ENCODE measurements around the gene ERCC1.
A peak's percentile ranks its signal among the peaks of the same experiment; 100 is the strongest.

The ERCC1 gene

DNA sequence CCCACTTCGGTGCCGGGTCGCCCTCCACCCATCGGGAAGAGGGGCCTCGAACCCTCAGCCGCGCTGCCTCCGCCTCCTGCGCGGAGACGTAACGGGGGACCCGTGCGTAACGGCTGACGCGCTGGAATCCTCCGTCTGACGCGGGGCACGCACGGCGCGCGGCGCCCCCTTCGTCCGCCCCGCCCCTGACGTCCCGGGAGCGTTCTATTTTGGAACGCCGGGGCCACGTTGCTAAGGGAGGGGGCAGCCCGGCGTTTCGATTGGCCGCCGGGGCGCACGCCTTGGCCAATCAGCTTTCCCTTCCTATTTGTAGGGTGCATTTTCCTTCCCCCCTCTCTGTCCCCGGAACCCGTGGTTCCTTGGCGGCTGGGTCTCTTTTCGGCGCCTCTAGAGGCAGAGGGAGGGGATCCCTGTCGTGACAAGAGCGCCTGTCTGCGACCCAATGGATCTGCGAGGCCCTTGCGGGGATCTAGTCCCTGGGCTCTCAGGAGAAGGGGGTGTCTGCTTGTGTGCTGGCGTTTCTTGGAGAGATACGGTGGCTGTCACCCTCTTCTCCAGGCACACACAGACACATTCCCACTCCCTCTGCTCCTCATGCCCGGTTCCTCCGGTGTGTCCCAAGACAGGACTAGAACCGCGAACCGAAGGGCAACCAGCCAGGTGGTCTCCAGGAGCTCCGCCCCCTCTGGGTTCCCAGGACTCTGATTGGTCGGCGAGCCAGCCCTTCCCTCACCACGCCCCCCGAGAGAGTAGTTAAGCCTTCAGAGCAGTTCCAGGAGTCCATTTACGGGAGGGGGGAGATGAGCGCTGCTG, 45.6 kb upstream of the ERCC1 start:
- Histone ChIP-seq H3K27me3 (ENCODE audit: low read length) (no peaks in the 10 kb centered on the region), H4K20me1 (ENCODE audit: low read depth, low read length) (no peaks in the 10 kb centered on the region), H3K4me2 (ENCODE audit: low read depth, low read length, poor library complexity, severe bottlenecking) (peak overlapping the region; percentile 81), H3K9me2 (replicated peaks; ENCODE audit: insufficient read depth, low read length) (no peaks in the 10 kb centered on the region), H3K27ac (ENCODE audit: low read depth, low read length) (peak overlapping the region; percentile 68), H3K4me3 (ENCODE audit: insufficient read depth, low read length, poor library complexity, severe bottlenecking) (peak overlapping the region; percentile 61), H2AFZ (ENCODE audit: low read depth, low read length, severe bottlenecking) (peak overlapping the region; percentile 73), H3K79me2 (ENCODE audit: insufficient read depth, low read length) (no peaks in the 10 kb centered on the region), H3K36me3 (ENCODE audit: low read length) (no peaks in the 10 kb centered on the region), H3K9me3 (ENCODE audit: insufficient read depth, low read length) (no peaks in the 10 kb centered on the region), H3F3A (ENCODE audit: insufficient read depth) (0 out of 2 replicates have a peak, but pooled peaks cover 3% of the 10 kb centered on the region), H3K9ac (ENCODE audit: low read length) (peak overlapping the region; percentile 59)
- no peak for TF ChIP-seq EZH2phosphoT487 (conservative IDR thresholded peaks at IDR 0.05; ENCODE audit: low read length)
- TF ChIP-seq, protein P1, sequence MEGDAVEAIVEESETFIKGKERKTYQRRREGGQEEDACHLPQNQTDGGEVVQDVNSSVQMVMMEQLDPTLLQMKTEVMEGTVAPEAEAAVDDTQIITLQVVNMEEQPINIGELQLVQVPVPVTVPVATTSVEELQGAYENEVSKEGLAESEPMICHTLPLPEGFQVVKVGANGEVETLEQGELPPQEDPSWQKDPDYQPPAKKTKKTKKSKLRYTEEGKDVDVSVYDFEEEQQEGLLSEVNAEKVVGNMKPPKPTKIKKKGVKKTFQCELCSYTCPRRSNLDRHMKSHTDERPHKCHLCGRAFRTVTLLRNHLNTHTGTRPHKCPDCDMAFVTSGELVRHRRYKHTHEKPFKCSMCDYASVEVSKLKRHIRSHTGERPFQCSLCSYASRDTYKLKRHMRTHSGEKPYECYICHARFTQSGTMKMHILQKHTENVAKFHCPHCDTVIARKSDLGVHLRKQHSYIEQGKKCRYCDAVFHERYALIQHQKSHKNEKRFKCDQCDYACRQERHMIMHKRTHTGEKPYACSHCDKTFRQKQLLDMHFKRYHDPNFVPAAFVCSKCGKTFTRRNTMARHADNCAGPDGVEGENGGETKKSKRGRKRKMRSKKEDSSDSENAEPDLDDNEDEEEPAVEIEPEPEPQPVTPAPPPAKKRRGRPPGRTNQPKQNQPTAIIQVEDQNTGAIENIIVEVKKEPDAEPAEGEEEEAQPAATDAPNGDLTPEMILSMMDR (IDR thresholded peaks at IDR 0.05; ENCODE audit: insufficient read depth, low read length, poor library complexity, severe bottlenecking): no peak

DNA sequence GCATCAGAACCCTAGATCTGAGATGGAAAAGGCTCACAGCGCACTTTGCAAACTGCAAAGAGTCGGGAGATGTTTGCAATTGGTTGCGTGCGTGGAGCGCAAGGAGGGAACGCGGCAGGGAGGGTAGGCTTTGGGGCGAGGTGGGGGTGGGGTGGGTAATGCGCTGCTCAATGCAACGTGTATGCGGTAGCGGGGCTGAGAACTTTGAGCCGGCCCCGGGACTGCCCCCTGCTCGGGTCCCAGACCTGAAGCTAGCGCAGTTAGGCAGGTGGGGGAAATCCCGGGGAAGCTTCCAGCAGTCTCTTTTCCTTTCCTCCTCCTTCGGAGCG, 45.0 kb upstream of the ERCC1 start:
- H3K27ac ChIP-seq (ENCODE audit: low read depth, low read length): peak overlapping the region; percentile 27; the same call in 1 of the 2 replicates
- H4K20me1 ChIP-seq (ENCODE audit: low read depth, low read length): no peaks in the 10 kb centered on the region
- H2AFZ ChIP-seq (ENCODE audit: low read depth, low read length, severe bottlenecking): peak overlapping the region; percentile 73
- peak overlapping the region; percentile 81 for H3K4me2 ChIP-seq (ENCODE audit: low read depth, low read length, poor library complexity, severe bottlenecking)
- no peaks in the 10 kb centered on the region for H3K79me2 ChIP-seq (ENCODE audit: insufficient read depth, low read length)
- no peaks in the 10 kb centered on the region for H3K9me3 ChIP-seq (ENCODE audit: insufficient read depth, low read length)
- 0 out of 2 replicates have a peak, but pooled peaks cover 3% of the 10 kb centered on the region for H3F3A ChIP-seq (ENCODE audit: insufficient read depth)
- H3K9ac ChIP-seq (ENCODE audit: low read length): peak overlapping the region; percentile 59
- H3K27me3 ChIP-seq (ENCODE audit: low read length): no peaks in the 10 kb centered on the region
- no peak for TF ChIP-seq EZH2phosphoT487 (conservative IDR thresholded peaks at IDR 0.05; ENCODE audit: low read length)
- TF ChIP-seq, protein P1 (IDR thresholded peaks at IDR 0.05; ENCODE audit: insufficient read depth, low read length, poor library complexity, severe bottlenecking): no peak
- no peaks in the 10 kb centered on the region for H3K9me2 ChIP-seq (replicated peaks; ENCODE audit: insufficient read depth, low read length)
- H3K4me3 ChIP-seq (ENCODE audit: insufficient read depth, low read length, poor library complexity, severe bottlenecking): peak overlapping the region; percentile 59
- H3K36me3 ChIP-seq (ENCODE audit: low read length): no peaks in the 10 kb centered on the region

DNA sequence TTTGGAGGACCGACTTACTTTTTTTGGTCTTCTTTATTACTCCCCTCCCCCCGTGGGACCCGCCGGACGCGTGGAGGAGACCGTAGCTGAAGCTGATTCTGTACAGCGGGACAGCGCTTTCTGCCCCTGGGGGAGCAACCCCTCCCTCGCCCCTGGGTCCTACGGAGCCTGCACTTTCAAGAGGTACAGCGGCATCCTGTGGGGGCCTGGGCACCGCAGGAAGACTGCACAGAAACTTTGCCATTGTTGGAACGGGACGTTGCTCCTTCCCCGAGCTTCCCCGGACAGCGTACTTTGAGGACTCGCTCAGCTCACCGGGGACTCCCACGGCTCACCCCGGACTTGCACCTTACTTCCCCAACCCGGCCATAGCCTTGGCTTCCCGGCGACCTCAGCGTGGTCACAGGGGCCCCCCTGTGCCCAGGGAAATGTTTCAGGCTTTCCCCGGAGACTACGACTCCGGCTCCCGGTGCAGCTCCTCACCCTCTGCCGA, 44.5 kb upstream of the ERCC1 start:
- H3K27ac ChIP-seq (ENCODE audit: low read depth, low read length): 0 out of 2 replicates have a peak overlapping the region, but pooled peaks have one; percentile 27

More for the DNA sequence above, 44.5 kb upstream of the ERCC1 start:
- Histone ChIP-seq H4K20me1 (ENCODE audit: low read depth, low read length) (no peaks in the 10 kb centered on the region), H3K9me2 (replicated peaks; ENCODE audit: insufficient read depth, low read length) (no peaks in the 10 kb centered on the region), H3K4me3 (ENCODE audit: insufficient read depth, low read length, poor library complexity, severe bottlenecking) (peak overlapping the region; percentile 59), H3K9me3 (ENCODE audit: insufficient read depth, low read length) (no peaks in the 10 kb centered on the region), H3K36me3 (ENCODE audit: low read length) (no peaks in the 10 kb centered on the region), H3K9ac (ENCODE audit: low read length) (peak overlapping the region; percentile 59), H3K4me2 (ENCODE audit: low read depth, low read length, poor library complexity, severe bottlenecking) (peak overlapping the region; percentile 81), H3K27me3 (ENCODE audit: low read length) (no peaks in the 10 kb centered on the region), H2AFZ (ENCODE audit: low read depth, low read length, severe bottlenecking) (peak overlapping the region; percentile 73), H3K79me2 (ENCODE audit: insufficient read depth, low read length) (no peaks in the 10 kb centered on the region), H3F3A (ENCODE audit: insufficient read depth) (0 out of 2 replicates have a peak, but pooled peaks cover 3% of the 10 kb centered on the region)
- no peak for TF ChIP-seq EZH2phosphoT487 (conservative IDR thresholded peaks at IDR 0.05; ENCODE audit: low read length)
- TF ChIP-seq, protein P1 (IDR thresholded peaks at IDR 0.05; ENCODE audit: insufficient read depth, low read length, poor library complexity, severe bottlenecking): no peak
